K562 (cell line): ENCODE data around the gene TNIK. TPM values are rescaled to one million over a fixed set of nuclear protein-coding genes. Genes with fewer than 3 reads are reported as not detected.

Experiments used
- ATAC-seq: fragments of 200-7000 bp; cut with Tn5 transposase; 3 replicates; pipeline ENCODE4 v1.9.1; 2020; ENCODE audit warnings: moderate library complexity
- BruUV-seq: library from RNA; stranded (reverse); fragments of 400-500 nt; replicated peaks from 2 replicates; lab custom pipeline; 2021; lab: Mats Ljungman, UMichigan
- CTCF ChIA-PET: fragments of 300-600 bp; formaldehyde crosslinking; extraction: SDS; loops from one replicate; lab custom pipeline; 2021; ENCODE audit warnings: low intra/inter-chr PET ratio; lab: Yijun Ruan, JAX
- POLR2A ChIA-PET: fragments of 300-600, 350-650 bp; sonication (Branson Sonifier 250); formaldehyde crosslinking; extraction: SDS; loops from one replicate; lab custom pipeline; 2021; ENCODE audit warnings: antibody characterized with exemption, inconsistent platforms; lab: Yijun Ruan, JAX
- DNase-seq, 4 experiments: peaks; one replicate each; pipeline versions ENCODE4 v3.0.0 to v3.0.0-alpha.2; 2011 to 2018; ENCODE audit warnings: low spot score in 3 of 4, mixed read lengths in 3 of 4; ENCODE audit errors: extremely low read depth in 1 of 4
- FAIRE-seq: peaks from 2 replicates; lab custom pipeline; 2011; peaks lifted over from hg19 to GRCh38; lab: Jason Lieb, UNC
- H2AFZ ChIP-seq: 2 replicates; pipeline ENCODE4 v1.6.0; 2011; ENCODE audit warnings: low read depth, low read length, control low read depth, inconsistent platforms
- H3K27ac ChIP-seq: fragments of 200-600 bp; 3 replicates; pipeline ENCODE4 v1.8.0; 2011; ENCODE audit warnings: low read depth, mild to moderate bottlenecking, control low read depth, inconsistent platforms, low read length, moderate library complexity, mixed read lengths; ENCODE audit errors: extremely low read depth
- H3K27me3 ChIP-seq, 2 experiments: fragments of 300-600 bp in 1 of 2; 2 replicates in 1 of 2; 3 replicates in 1 of 2; pipeline versions ENCODE4 v1.6.0 to v1.8.0; 2011; ENCODE audit warnings: inconsistent platforms in 2 of 2, low read length in 2 of 2, mild to moderate bottlenecking in 1 of 2, mixed read lengths in 1 of 2, moderate library complexity in 1 of 2; ENCODE audit not compliant: control insufficient read depth in 2 of 2, insufficient read depth in 2 of 2
- H3K36me3 ChIP-seq: fragments of 300-600 bp; 3 replicates; pipeline ENCODE4 v1.8.0; 2011; ENCODE audit warnings: mild to moderate bottlenecking, low read length, inconsistent platforms; ENCODE audit not compliant: control insufficient read depth, insufficient read depth
- H3K4me1 ChIP-seq, 2 experiments: fragments of 200-600 bp in 1 of 2; replicated peaks in 1 of 2; 2 replicates in 1 of 2; 3 replicates in 1 of 2; pipeline versions ENCODE4 v1.5.1 to v1.8.0; 2011; ENCODE audit warnings: inconsistent platforms in 2 of 2, low read length in 2 of 2, mild to moderate bottlenecking in 1 of 2, mixed read lengths in 1 of 2, moderate library complexity in 1 of 2; ENCODE audit not compliant: control insufficient read depth in 2 of 2, insufficient read depth in 2 of 2
- H3K4me2 ChIP-seq: 2 replicates; pipeline ENCODE4 v1.6.1; 2011; ENCODE audit warnings: low read length, control low read depth, inconsistent platforms, mixed read lengths; ENCODE audit not compliant: insufficient read depth
- H3K4me3 ChIP-seq: fragments of 200-600 bp; sonication (generic), shearing (Covaris generic); 2 replicates; pipeline ENCODE4 v1.5.1; 2016; ENCODE audit warnings: control low read depth, inconsistent platforms
- H3K79me2 ChIP-seq: fragments of 200-600 bp; 3 replicates; pipeline ENCODE4 v1.8.0; 2011; ENCODE audit warnings: low read length, inconsistent platforms; ENCODE audit not compliant: control insufficient read depth, insufficient read depth
- H3K9ac ChIP-seq, 2 experiments: 2 replicates each; pipeline versions ENCODE4 v1.6.0 to v1.6.1; 2011; ENCODE audit warnings: low read depth in 2 of 2, low read length in 2 of 2, control low read depth in 1 of 2, inconsistent platforms in 1 of 2, mild to moderate bottlenecking in 1 of 2, mixed read lengths in 1 of 2; ENCODE audit not compliant: insufficient read depth in 1 of 2
- H3K9me1 ChIP-seq: one replicate; pipeline ENCODE4 v1.6.0; 2011; ENCODE audit warnings: inconsistent platforms, mild to moderate bottlenecking, low read length, moderate library complexity; ENCODE audit not compliant: control insufficient read depth, insufficient read depth
- H3K9me3 ChIP-seq: replicated peaks from 2 replicates; pipeline ENCODE4 v1.5.1; 2011; ENCODE audit warnings: low read depth, low read length, inconsistent platforms; ENCODE audit not compliant: control insufficient read depth, insufficient read depth
- H4K20me1 ChIP-seq: replicated peaks from 2 replicates; pipeline ENCODE4 v1.6.1; 2011; ENCODE audit warnings: low read length, inconsistent platforms, mixed read lengths; ENCODE audit not compliant: control insufficient read depth, insufficient read depth
- ASH1L ChIP-seq: fragments of 450-650 bp; IDR thresholded peaks from 2 replicates; pipeline ENCODE4 v1.6.1; 2018; ENCODE audit warnings: borderline replicate concordance, mild to moderate bottlenecking, low read depth; ENCODE audit not compliant: partially characterized antibody
- E2F8 ChIP-seq: fragments of 450-650 bp; IDR thresholded peaks from 2 replicates; pipeline ENCODE4 v1.7.1; 2018; ENCODE audit warnings: mild to moderate bottlenecking, low read depth; ENCODE audit not compliant: partially characterized antibody
- MAFG ChIP-seq: fragments of 450-650 bp; conservative IDR thresholded peaks from 2 replicates; pipeline ENCODE4 v1.6.1; 2016; ENCODE audit warnings: missing genetic modification characterization, missing compliant biosample characterization
- RBFOX2 ChIP-seq: fragments of 200-400 bp; formaldehyde crosslinking; IDR thresholded peaks from 2 replicates; pipeline ENCODE4 v1.6.1; 2017; ENCODE audit warnings: low read depth, mild to moderate bottlenecking, low read length, moderate library complexity
- ZEB2 ChIP-seq: fragments of 450-650 bp; IDR thresholded peaks from 2 replicates; pipeline ENCODE4 v1.6.1; 2016
- ZNF324 ChIP-seq: fragments of 250-450 bp; sonication (Bioruptor Pico); IDR thresholded peaks from 2 replicates; pipeline ENCODE4 v1.4.0; 2020; ENCODE audit warnings: mild to moderate bottlenecking
- ZNF551 ChIP-seq: fragments of 250-450 bp; sonication (Bioruptor Pico); IDR thresholded peaks from 2 replicates; pipeline ENCODE4 v1.5.0; 2021; ENCODE audit warnings: mild to moderate bottlenecking, moderate library complexity
- WGBS: fragments of 100-300 bp; shearing (Covaris generic); methylation state at CpG from one replicate; pipeline ENCODE4 v1.1.6; 2016; ENCODE audit warnings: low coverage, mixed read lengths; ENCODE audit not compliant: insufficient coverage; ENCODE audit errors: missing lambda C conversion rate; 5-methylcytosine and 5-hydroxymethylcytosine counted together
- in situ Hi-C: fragments of 300-500 bp; cut with MboI; formaldehyde crosslinking; loops from 4 replicates; pipeline ENCODE4 v1.15.0; 2018; ENCODE audit warnings: inconsistent platforms, mixed read lengths
- intact Hi-C: fragments of 100-400 bp; cut with micrococcal nuclease; formaldehyde crosslinking; loops from 2 replicates; pipeline ENCODE4 v1.14.2; 2022
- polyA plus RNA-seq, 8 experiments: library from polyadenylated mRNA; depleted of rRNA in 4 of 8; stranded (reverse) in 5 of 8; unstranded in 3 of 8; fragments of >200 nt; fragmentation: Nextera tagmentation in 2 of 8; fragmentation: Illumina TruSeq in 1 of 8; extraction: Ambion mirVana in 2 of 8; extraction: Trizol in 1 of 8; gene quantifications; 2 replicates each; pipeline versions ENCODE4 v1.2.1 to v1.2.3, GENCODE V29; 2011 to 2014; ENCODE audit warnings: inconsistent platforms in 1 of 8, missing spikeins in 1 of 8
- total RNA-seq, 7 experiments: library from RNA; depleted of rRNA in 6 of 7; stranded (reverse); fragments of >200 nt in 6 of 7; fragmentation: Illumina TruSeq in 2 of 7; extraction: Trizol in 2 of 7; gene quantifications; 2 replicates each; pipeline versions ENCODE4 v1.2.1 to v1.2.3, GENCODE V29; 2011 to 2021; ENCODE audit warnings: low replicate concordance in 1 of 7

Gene TNIK
- total and polyA plus RNA-seq, 9 of the 15 experiments (the other 6 are each of a cell fraction or from before 2014, with no cell fraction given): 6.6 to 39.0 (median 24.7) TPM

- Histone ChIP-seq H3K9me3 (no peaks in the 10 kb centered on the region), H3K9ac (0 out of 4 replicates have a peak overlapping the region, but pooled peaks of 1 of the 2 experiments have one; percentile 36), H3K36me3 (peaks cover 13% of the 10 kb centered on the region), H2AFZ (no peak overlapping the region), H4K20me1 (no peaks in the 10 kb centered on the region), H3K4me3 (no peak overlapping the region), H3K4me1 (no peaks in the 10 kb centered on the region), H3K27me3 (no peaks in the 10 kb centered on the region), H3K4me2 (no peak overlapping the region), H3K27ac (no peak overlapping the region), H3K9me1 (peaks cover 3% of the 10 kb centered on the region), H3K79me2 (no peaks in the 10 kb centered on the region)
- FAIRE-seq (no peak), DNase-seq (no peak), ATAC-seq (no peak)
- TF ChIP-seq E2F8 (no peak), ZNF324 (CRISPR knock-in tag) (no peak), ZNF551 (no peak), RBFOX2 (no peak), ASH1L (no peak), ZEB2 (no peak), MAFG (tag) (no peak)
- WGBS: 88% methylated on average over 6 of the region's 10 CpGs
- POLR2A ChIA-PET: no interaction called here
- intact Hi-C loops (no loop called here), in situ Hi-C loops (no loop called here)
- CTCF ChIA-PET: no interaction called here
- BruUV-seq: no TSS peak
These were observed 320.0 kb downstream of the TNIK start for GRCh38 chr3:171140246-171140645.
